D721Med (cell line): ENCODE measurements around the gene AKAP7.
"Not testable (repeated sequence)": the region's sequence is repeated elsewhere in the genome, so short reads cannot be mapped to it uniquely, and the experiment has no call there.

ENCODE experiments used
- DNase-seq: peaks from one replicate; pipeline ENCODE4 v3.0.0; 2011; ENCODE audit warnings: low spot score; ENCODE audit not compliant: insufficient read length
- FAIRE-seq: peaks from 2 replicates; lab custom pipeline; 2011; peaks lifted over from hg19 to GRCh38; lab: Jason Lieb, UNC
- TF ChIP-seq, protein P1 (sequence below): IDR thresholded peaks from 2 replicates; pipeline ENCODE4 v1.5.1; 2012; ENCODE audit warnings: mild to moderate bottlenecking, control low read depth; ENCODE audit not compliant: insufficient read depth; ENCODE audit errors: missing control alignments

AKAP7 gene

DNA sequence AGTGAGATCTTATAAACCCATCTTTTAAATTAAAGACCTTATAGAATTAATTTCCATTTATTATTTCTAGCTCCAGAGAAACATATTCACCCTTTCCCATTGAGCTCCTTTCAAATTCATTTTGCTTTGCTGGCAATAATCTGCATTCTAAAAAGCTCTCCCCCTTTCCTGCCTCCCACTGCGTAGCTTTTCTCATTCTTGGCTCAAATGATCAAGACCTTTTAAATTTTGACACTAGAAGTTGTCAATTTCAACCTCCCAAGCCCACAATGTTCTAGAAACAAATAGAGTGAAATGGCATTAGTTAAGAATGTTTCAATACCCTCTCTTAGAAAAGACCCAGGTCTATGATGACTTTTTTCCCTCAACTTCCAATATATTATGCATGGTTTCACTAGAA lies 186.9 kb downstream of the AKAP7 start:
- DNase-seq (no peak), FAIRE-seq (no peak)
- TF ChIP-seq, protein P1, sequence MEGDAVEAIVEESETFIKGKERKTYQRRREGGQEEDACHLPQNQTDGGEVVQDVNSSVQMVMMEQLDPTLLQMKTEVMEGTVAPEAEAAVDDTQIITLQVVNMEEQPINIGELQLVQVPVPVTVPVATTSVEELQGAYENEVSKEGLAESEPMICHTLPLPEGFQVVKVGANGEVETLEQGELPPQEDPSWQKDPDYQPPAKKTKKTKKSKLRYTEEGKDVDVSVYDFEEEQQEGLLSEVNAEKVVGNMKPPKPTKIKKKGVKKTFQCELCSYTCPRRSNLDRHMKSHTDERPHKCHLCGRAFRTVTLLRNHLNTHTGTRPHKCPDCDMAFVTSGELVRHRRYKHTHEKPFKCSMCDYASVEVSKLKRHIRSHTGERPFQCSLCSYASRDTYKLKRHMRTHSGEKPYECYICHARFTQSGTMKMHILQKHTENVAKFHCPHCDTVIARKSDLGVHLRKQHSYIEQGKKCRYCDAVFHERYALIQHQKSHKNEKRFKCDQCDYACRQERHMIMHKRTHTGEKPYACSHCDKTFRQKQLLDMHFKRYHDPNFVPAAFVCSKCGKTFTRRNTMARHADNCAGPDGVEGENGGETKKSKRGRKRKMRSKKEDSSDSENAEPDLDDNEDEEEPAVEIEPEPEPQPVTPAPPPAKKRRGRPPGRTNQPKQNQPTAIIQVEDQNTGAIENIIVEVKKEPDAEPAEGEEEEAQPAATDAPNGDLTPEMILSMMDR = no peak

- DNase-seq, FAIRE-seq: not testable (repeated sequence)
Observed at GRCh38 chr6:131325669-131326068, 190.4 kb downstream of the AKAP7 start.

DNA sequence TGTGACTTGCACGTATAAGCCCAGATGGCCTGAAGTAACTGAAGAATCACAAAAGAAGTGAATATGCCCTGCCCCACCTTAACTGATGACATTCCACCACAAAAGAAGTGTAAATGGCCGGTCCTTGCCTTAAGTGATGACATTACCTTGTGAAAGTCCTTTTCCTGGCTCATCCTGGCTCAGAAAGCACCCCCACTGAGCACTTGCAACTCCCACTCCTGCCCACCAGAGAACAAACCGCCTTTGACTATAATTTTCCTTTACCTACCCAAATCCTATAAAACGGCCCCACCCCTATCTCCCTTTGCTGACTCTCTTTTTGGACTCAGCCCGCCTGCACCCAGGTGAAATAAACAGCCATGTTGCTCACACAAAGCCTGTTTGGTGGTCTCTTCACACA lies 193.5 kb downstream of the AKAP7 start:
- not testable (repeated sequence) for FAIRE-seq

DNA sequence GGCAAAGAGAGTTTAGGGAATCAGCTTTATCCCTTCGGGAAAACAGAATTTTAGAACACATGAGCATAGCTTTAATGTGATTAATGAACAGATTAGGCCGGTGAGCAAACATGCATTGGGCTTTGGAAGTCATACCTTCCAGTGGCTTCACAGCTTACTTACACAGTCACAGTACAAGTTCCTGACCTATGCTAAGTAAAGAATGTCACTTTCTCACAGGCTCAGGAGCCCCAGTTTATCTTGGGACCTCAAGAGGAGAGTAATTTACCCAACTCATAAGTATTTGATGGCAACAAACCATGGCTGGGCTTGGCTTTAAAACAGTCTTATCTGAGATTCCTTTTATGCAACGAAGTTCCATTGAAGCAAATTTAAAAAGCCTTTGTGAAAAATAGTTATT lies 195.9 kb downstream of the AKAP7 start:
- peak; percentile 16 for FAIRE-seq
- no peak for DNase-seq
- TF ChIP-seq, protein P1 = no peak

More for the DNA sequence above, 193.5 kb downstream of the AKAP7 start:
- not testable (repeated sequence) for DNase-seq

DNA sequence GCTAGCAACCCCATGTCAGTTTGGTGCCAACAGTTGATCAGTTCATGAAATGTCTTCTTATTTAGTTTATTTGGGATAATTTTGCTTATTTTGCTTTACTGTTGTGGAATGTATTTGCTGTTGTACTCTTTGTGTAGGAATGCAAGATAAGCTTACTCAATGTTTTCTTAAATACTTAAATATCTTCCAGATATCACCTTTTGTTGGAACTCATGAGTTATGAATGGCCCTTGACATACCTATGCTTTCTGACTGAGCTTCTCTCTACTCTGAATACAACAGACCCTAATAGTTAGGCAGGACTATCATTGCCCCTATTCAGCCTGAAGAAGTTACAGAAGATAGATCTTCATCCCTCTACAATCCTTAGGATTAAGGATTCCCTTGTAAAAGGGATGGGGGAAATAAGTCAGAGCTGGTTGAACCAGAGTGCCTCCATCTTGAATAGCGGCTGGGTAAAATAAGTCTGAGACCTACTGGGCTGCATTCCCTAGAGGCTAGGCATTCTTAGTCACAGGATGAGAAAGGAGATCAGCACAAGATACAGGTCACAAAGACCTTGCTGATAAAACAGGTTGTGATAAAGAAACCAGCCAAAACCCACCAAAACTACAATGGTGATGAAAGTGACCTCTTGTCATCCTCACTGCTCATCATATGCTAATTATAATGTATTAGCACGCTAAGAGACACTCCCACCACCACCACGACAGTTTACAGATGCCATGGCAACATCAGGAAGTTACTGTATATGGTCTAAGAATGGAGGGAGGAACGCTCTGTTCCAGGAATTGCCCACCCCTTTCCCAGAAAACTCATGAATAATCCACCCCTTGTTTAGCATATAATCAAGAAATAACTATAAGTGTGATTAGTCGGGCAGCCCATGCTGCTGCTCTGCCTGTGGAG lies 196.9 kb downstream of the AKAP7 start:
- DNase-seq (no peak), FAIRE-seq (no peak)
- TF ChIP-seq, protein P1 = no peak
